ENCODE measurements around the gene LYZ.

DNA sequence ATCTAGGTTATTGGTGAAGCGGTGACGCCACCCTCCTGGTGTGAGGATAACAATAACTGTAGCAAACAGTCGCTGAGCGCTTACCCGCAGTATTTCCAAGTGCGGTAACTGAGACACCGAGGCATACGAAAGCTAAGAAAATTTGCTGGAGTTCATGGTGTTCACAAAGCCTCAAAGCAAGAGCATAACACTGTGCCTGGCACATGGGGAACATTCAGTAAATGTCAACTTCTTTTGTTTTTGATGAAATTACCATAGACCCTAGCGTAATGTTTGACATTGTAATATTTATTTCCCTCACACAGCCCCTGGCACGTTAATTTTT lies 12.1 kb downstream of the LYZ start:
- TF ChIP-seq, protein P1, sequence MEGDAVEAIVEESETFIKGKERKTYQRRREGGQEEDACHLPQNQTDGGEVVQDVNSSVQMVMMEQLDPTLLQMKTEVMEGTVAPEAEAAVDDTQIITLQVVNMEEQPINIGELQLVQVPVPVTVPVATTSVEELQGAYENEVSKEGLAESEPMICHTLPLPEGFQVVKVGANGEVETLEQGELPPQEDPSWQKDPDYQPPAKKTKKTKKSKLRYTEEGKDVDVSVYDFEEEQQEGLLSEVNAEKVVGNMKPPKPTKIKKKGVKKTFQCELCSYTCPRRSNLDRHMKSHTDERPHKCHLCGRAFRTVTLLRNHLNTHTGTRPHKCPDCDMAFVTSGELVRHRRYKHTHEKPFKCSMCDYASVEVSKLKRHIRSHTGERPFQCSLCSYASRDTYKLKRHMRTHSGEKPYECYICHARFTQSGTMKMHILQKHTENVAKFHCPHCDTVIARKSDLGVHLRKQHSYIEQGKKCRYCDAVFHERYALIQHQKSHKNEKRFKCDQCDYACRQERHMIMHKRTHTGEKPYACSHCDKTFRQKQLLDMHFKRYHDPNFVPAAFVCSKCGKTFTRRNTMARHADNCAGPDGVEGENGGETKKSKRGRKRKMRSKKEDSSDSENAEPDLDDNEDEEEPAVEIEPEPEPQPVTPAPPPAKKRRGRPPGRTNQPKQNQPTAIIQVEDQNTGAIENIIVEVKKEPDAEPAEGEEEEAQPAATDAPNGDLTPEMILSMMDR (optimal IDR thresholded peaks at IDR 0.05 in 1 of 3, IDR thresholded peaks at IDR 0.05 in 1 of 3, conservative IDR thresholded peaks at IDR 0.05 in 1 of 3; ENCODE audit: extremely low read depth in 1 of 3, insufficient read depth in 2 of 3, low read length in 3 of 3): no peak
- no peak for TF ChIP-seq EZH2 (IDR thresholded peaks at IDR 0.05; ENCODE audit: low read length)

Data from keratinocyte (primary cell).